GM18517 (cell line): ENCODE data around the gene SIN3A.
A peak's percentile ranks its signal among the peaks of the same experiment; 100 is the strongest.
"Not testable (repeated sequence)": the region's sequence is repeated elsewhere in the genome, so short reads cannot be mapped to it uniquely, and the experiment has no call there.

ENCODE experiments used
- ATAC-seq: cut with Tn5 transposase; IDR thresholded peaks from one replicate; pipeline ENCODE4 v1.9.1; 2021; ENCODE audit warnings: mild to moderate bottlenecking, moderate library complexity; ENCODE audit not compliant: unreplicated experiment

Gene SIN3A

GRCh38 chr15:75383986-75384385 is 67.5 kb downstream of the SIN3A start:
- not testable (repeated sequence) for ATAC-seq

GRCh38 chr15:75380773-75381172 is 70.7 kb downstream of the SIN3A start:
- no peak for ATAC-seq

GRCh38 chr15:75371901-75372688 is 79.4 kb downstream of the SIN3A start:
- no peak for ATAC-seq

- no peak for ATAC-seq
Observed at GRCh38 chr15:75371486-75371885, 80.0 kb downstream of the SIN3A start.

- no peak for ATAC-seq
Observed at GRCh38 chr15:75369897-75370581, 81.5 kb downstream of the SIN3A start.

GRCh38 chr15:75368689-75369239 is 82.7 kb downstream of the SIN3A start:
- ATAC-seq, result no peak

- peak; percentile 84 for ATAC-seq
Observed at GRCh38 chr15:75367913-75368688, 83.4 kb downstream of the SIN3A start, which contains the start of gene MAN2C1. MAN2C1 (minus strand) TSS chr15:75368607; CDS start chr15:75368583, 24 bp downstream.

GRCh38 chr15:75367406-75367912 is 84.0 kb downstream of the SIN3A start:
- ATAC-seq, result no peak

- no peak for ATAC-seq
Observed at GRCh38 chr15:75367006-75367405, 84.5 kb downstream of the SIN3A start.

- ATAC-seq, result no peak
Observed at GRCh38 chr15:75366163-75366562, 85.3 kb downstream of the SIN3A start.

GRCh38 chr15:75364881-75365280 is 86.6 kb downstream of the SIN3A start:
- no peak for ATAC-seq

- ATAC-seq, result no peak
Observed at GRCh38 chr15:75363786-75364185, 87.7 kb downstream of the SIN3A start.

GRCh38 chr15:75362642-75363249 is 88.7 kb downstream of the SIN3A start:
- no peak for ATAC-seq

- no peak for ATAC-seq
Observed at GRCh38 chr15:75361989-75362641, 89.4 kb downstream of the SIN3A start.

GRCh38 chr15:75361361-75361988 is 90.0 kb downstream of the SIN3A start:
- no peak for ATAC-seq

GRCh38 chr15:75360856-75361255 is 90.6 kb downstream of the SIN3A start:
- ATAC-seq, result no peak

GRCh38 chr15:75360391-75360790 is 91.1 kb downstream of the SIN3A start:
- ATAC-seq, result no peak

- no peak for ATAC-seq
Observed at GRCh38 chr15:75359537-75360250, 91.8 kb downstream of the SIN3A start.
